ENCODE results near the gene FAM186B.

The FAM186B gene

GRCh38 chr12:49567611-49568441 is 37.6 kb downstream of the FAM186B start, which contains the start of gene MCRS1:
Gene MCRS1 (minus strand): TSS chr12:49568142. CDS start chr12:49566731, 1,411 bp downstream.
- DNase-seq (ENCODE audit: extremely low read depth, low read depth), result peak; percentile 79
- TF ChIP-seq CTCF (IDR thresholded peaks at IDR 0.05; ENCODE audit: low read depth, low read length, missing control alignments), result no peak
- peak within 1 kb of the TSS; percentile 99 for H3K4me3 ChIP-seq (replicated peaks; ENCODE audit: low read depth, low read length)

GRCh38 chr12:49567302-49567610 is 38.2 kb downstream of the FAM186B start:
- H3K4me3 ChIP-seq (replicated peaks; ENCODE audit: low read depth, low read length), result peak overlapping the region; percentile 99
- no peak for TF ChIP-seq CTCF (IDR thresholded peaks at IDR 0.05; ENCODE audit: low read depth, low read length, missing control alignments)
- DNase-seq (ENCODE audit: extremely low read depth, low read depth), result no peak

DNA sequence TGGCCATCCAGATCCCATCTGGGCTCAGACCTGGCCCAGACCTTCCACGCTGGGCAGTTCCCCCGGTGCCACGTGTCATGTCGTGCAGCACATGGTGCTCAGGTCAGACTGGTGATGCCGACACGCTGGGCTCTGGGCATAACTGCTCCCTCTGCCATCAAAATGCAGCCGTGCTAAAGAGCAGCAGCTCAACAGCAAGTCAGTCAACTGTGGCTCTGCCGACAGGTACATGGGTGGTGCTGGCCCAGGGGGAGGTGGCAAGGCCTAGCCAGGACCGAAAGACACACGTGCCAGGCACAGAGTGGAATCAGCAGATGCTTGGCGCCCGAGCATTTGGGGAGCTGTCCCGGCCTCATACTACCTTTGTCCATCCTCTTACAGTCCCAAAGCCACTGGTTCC is 39.1 kb downstream of the FAM186B start:
- peak overlapping the region; percentile 99 for H3K4me3 ChIP-seq (replicated peaks; ENCODE audit: low read depth, low read length)
- DNase-seq (ENCODE audit: extremely low read depth, low read depth), result no peak
- no peak for TF ChIP-seq CTCF (IDR thresholded peaks at IDR 0.05; ENCODE audit: low read depth, low read length, missing control alignments)

- no peak for TF ChIP-seq CTCF (IDR thresholded peaks at IDR 0.05; ENCODE audit: low read depth, low read length, missing control alignments)
- DNase-seq (ENCODE audit: extremely low read depth, low read depth), result no peak
- H3K4me3 ChIP-seq (replicated peaks; ENCODE audit: low read depth, low read length), result no peak overlapping the region
Measured at GRCh38 chr12:49565406-49566265, 39.8 kb downstream of the FAM186B start.

GRCh38 chr12:49564686-49565405 is 40.6 kb downstream of the FAM186B start:
- no peak for TF ChIP-seq CTCF (IDR thresholded peaks at IDR 0.05; ENCODE audit: low read depth, low read length, missing control alignments)
- H3K4me3 ChIP-seq (replicated peaks; ENCODE audit: low read depth, low read length), result no peak overlapping the region
- DNase-seq (ENCODE audit: extremely low read depth, low read depth), result no peak

DNA sequence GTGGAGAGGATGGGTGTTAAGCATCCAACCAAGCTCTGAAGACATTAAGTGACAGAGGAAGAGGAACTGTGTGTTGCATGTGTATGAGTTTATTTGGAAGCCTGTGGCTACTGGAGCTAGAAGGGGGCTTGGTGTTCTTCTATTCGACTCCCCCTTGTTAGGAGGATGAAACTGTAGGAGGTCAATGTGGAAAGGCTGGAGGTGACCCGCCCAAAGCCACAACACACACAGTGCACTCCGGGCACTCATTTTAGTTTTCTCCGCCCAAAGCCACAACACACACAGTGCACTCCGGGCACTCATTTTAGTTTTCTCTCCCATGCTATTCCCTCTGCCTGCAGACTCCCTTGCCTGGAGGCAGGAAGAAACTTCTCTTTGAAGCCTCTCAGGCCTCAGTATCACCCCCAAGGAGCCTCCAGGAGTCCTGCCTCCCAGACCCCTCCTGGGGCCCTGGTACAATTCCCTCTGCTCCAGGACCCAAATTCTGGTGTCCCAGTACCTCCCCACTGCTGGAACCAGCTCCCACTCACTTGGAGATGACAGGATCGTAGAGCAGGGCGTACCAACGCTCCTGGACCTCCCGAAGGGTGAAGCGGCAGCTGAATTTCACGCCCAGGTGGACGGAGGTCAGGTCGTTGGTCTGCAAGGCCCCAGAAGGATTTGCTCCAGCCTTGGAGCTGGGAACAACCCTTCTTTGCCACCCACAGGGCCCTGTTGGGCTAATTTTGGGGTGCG is 41.3 kb downstream of the FAM186B start:
- DNase-seq (ENCODE audit: extremely low read depth, low read depth), result no peak
- TF ChIP-seq CTCF (IDR thresholded peaks at IDR 0.05; ENCODE audit: low read depth, low read length, missing control alignments), result no peak
- no peak overlapping the region for H3K4me3 ChIP-seq (replicated peaks; ENCODE audit: low read depth, low read length)

Data from HFF-Myc (cell line).